Fibroblast of villous mesenchyme (primary cell): Measurements from ENCODE around the gene APMAP. TPM values are rescaled to one million over a fixed set of nuclear protein-coding genes. Genes with fewer than 3 reads are reported as not detected.
A peak's percentile ranks its signal among the peaks of the same experiment; 100 is the strongest.

Experiments used
- DNase-seq: peaks from one replicate; pipeline ENCODE4 v3.0.0-alpha.2; 2010; ENCODE audit warnings: low read depth
- H3K4me3 ChIP-seq: 2 replicates; pipeline ENCODE4 v1.5.1; 2011; ENCODE audit warnings: low read depth, mild to moderate bottlenecking, low read length
- CTCF ChIP-seq: IDR thresholded peaks from 2 replicates; pipeline ENCODE4 v1.5.1; 2012; ENCODE audit warnings: low read depth, mild to moderate bottlenecking, low read length; ENCODE audit not compliant: insufficient read depth
- total RNA-seq: library from RNA; depleted of rRNA; stranded (reverse); fragments of >200 nt; gene quantifications from 2 replicates; pipeline ENCODE4 v1.2.3, GENCODE V29; 2012

The APMAP gene
- 72.2 and 81.2 TPM in 2 replicates for total RNA-seq

- TF ChIP-seq CTCF = no peak
- peak; percentile 92 for DNase-seq
Measured at GRCh38 chr20:24992487-24993205, at the start of gene APMAP. Gene APMAP, minus strand, starts transcription at chr20:24992751. Its CDS starts 63 bp downstream, at chr20:24992688.

GRCh38 chr20:25041813-25042530 lies 49.4 kb upstream of the APMAP start:
- DNase-seq = no peak
- H3K4me3 ChIP-seq = no peak overlapping the region
- TF ChIP-seq CTCF = no peak

More at GRCh38 chr20:24992487-24993205, at the start of gene APMAP:
- H3K4me3 ChIP-seq = peak within 1 kb of the TSS; percentile 97

GRCh38 chr20:25040438-25040831 lies 47.9 kb upstream of the APMAP start:
- H3K4me3 ChIP-seq = no peak overlapping the region
- TF ChIP-seq CTCF = no peak
- peak; percentile 74 for DNase-seq

GRCh38 chr20:25039697-25040437 lies 47.3 kb upstream of the APMAP start:
- no peak overlapping the region for H3K4me3 ChIP-seq
- peak; percentile 57 for DNase-seq
- TF ChIP-seq CTCF = no peak

- TF ChIP-seq CTCF = no peak
- no peak for DNase-seq
- no peak overlapping the region for H3K4me3 ChIP-seq
Measured at GRCh38 chr20:25038591-25039015, 46.1 kb upstream of the APMAP start.

- peak; percentile 6 for DNase-seq
- TF ChIP-seq CTCF = no peak
- H3K4me3 ChIP-seq = no peak overlapping the region
Measured at GRCh38 chr20:25038103-25038410, 45.5 kb upstream of the APMAP start.
